ENCODE measurements around the gene LRRC55. TPM values are rescaled to one million over a fixed set of nuclear protein-coding genes. Genes with fewer than 3 reads are reported as not detected.

The LRRC55 gene
- total RNA-seq, 1 donor from 2014 or later: 0.12 TPM

DNA sequence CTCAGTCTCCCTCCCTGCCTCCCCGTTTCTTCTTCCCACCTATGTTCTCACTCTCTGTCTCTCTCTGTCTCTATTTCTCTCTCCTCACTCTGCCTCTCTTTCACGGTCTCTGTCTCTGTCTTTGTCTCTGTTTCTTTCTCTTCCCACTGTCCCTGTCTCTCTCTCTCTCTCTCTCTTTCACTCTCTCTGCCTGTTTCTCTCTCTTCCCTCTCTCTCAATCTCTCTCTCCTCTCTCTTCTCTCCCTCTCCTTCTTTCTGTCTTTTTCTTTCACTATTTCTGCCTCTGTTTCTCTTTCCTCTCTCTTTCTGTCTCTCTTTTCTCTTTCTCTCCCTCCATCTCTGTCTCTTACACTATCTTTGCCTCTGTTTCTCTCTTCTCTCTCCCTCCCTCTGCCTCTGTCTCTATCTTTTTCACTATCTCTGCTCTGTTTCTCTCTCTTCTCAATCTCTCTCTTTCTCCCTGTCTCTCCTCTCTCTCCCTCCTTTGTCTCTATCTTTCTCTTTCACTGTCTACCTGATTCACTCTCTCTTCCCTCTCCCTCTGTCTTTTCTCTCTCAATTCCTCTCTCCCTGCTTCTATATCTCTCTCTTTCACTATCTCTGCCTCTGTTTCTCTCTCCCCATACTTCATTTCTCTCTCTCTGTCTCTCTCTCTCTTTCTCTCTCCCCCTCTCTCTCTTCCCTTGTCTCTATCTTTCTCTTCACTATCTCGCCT is 49.9 kb downstream of the LRRC55 start:
- no peak for TF ChIP-seq CTCF (IDR thresholded peaks at IDR 0.05; ENCODE audit: unreplicated experiment)
- Mint-ChIP-seq H3K4me1 (ENCODE audit: low read depth) (no peaks in the 10 kb centered on the region), H3K27me3 (peaks cover 54% of the 10 kb centered on the region), H3K36me3 (ENCODE audit: insufficient read depth) (no peaks in the 10 kb centered on the region), H3K27ac (no peak overlapping the region), H3K4me3 (ENCODE audit: low read depth) (no peak overlapping the region), H3K9me3 (ENCODE audit: low read depth) (no peaks in the 10 kb centered on the region)
- no peak for DNase-seq (ENCODE audit: low spot score, unreplicated experiment)

DNA sequence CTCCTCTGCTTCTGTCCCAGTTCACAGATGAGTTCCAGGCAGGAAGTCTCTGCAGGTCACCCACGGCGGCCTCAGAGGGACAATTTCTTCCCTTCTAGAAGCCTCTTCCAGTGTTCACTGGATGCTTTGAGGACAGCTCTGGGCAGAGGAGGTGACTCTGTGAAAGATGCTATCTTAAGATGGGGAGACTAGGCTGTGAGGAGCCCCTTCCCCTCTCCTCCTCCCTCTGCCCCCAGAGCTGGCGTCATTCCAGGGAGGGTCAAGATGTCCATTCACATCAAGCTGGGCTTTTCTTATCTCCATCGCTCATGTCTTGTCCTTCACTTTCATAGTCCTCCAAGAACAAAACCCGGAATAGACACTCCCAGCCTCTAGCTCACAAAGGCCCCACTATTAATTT is 51.9 kb downstream of the LRRC55 start:
- Mint-ChIP-seq H3K4me3 (ENCODE audit: low read depth) (no peak overlapping the region), H3K27ac (no peak overlapping the region), H3K9me3 (ENCODE audit: low read depth) (no peaks in the 10 kb centered on the region), H3K4me1 (ENCODE audit: low read depth) (no peaks in the 10 kb centered on the region), H3K27me3 (peaks cover 55% of the 10 kb centered on the region), H3K36me3 (ENCODE audit: insufficient read depth) (no peaks in the 10 kb centered on the region)
- no peak for DNase-seq (ENCODE audit: low spot score, unreplicated experiment)
- no peak for TF ChIP-seq CTCF (IDR thresholded peaks at IDR 0.05; ENCODE audit: unreplicated experiment)

- Mint-ChIP-seq H3K27ac (no peak overlapping the region), H3K4me1 (ENCODE audit: low read depth) (peaks cover 4% of the 10 kb centered on the region), H3K27me3 (peaks cover 40% of the 10 kb centered on the region), H3K4me3 (ENCODE audit: low read depth) (no peak overlapping the region), H3K9me3 (ENCODE audit: low read depth) (no peaks in the 10 kb centered on the region), H3K36me3 (ENCODE audit: insufficient read depth) (no peaks in the 10 kb centered on the region)
- no peak for TF ChIP-seq CTCF (IDR thresholded peaks at IDR 0.05; ENCODE audit: unreplicated experiment)
- DNase-seq (ENCODE audit: low spot score, unreplicated experiment): no peak
Observed at GRCh38 chr11:57235761-57236703, 54.3 kb downstream of the LRRC55 start.

DNA sequence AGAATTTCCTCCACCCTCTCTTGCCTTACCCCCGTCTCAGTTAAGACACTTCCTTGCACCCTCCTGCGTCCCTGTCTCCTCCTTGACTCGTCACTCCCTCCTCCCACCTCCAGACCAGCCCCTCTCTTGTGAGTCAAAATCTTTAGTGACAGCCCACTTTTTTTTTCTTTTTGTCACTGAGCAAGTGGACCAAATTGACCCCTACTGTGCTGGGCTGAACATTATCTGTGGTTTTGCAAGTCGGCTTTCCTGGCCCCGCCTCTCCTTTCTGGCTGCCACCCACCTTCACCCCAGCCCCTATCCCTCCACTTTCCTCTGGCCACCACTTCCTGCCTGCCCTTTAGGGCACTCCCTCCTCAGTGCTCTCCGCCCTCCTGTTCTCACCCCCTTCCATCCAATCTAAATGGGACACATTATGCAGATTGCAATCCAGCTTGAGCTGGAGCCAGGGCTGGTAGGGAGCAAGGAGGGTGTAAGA is 55.5 kb downstream of the LRRC55 start, which contains the start of gene APLNR:
TSS of gene APLNR (minus strand) at position 47 of the 478 bp plus-strand sequence. CDS start 246 bp downstream, outside the sequence.
- TF ChIP-seq CTCF (IDR thresholded peaks at IDR 0.05; ENCODE audit: unreplicated experiment): no peak
- no peak for DNase-seq (ENCODE audit: low spot score, unreplicated experiment)
- Mint-ChIP-seq H3K4me3 (ENCODE audit: low read depth) (no peak within 1 kb of the TSS), H3K27ac (no peak within 1 kb of the TSS), H3K4me1 (ENCODE audit: low read depth) (peaks cover 10% of the 10 kb centered on the region), H3K27me3 (peaks cover 28% of the 10 kb centered on the region), H3K36me3 (ENCODE audit: insufficient read depth) (no peaks in the 10 kb centered on the region), H3K9me3 (ENCODE audit: low read depth) (no peaks in the 10 kb centered on the region)

- Mint-ChIP-seq H3K36me3 (ENCODE audit: insufficient read depth) (no peaks in the 10 kb centered on the region), H3K27me3 (peaks cover 14% of the 10 kb centered on the region), H3K27ac (no peak overlapping the region), H3K4me3 (ENCODE audit: low read depth) (no peak overlapping the region), H3K9me3 (ENCODE audit: low read depth) (no peaks in the 10 kb centered on the region), H3K4me1 (ENCODE audit: low read depth) (peaks cover 12% of the 10 kb centered on the region)
- no peak for TF ChIP-seq CTCF (IDR thresholded peaks at IDR 0.05; ENCODE audit: unreplicated experiment)
- DNase-seq (ENCODE audit: low spot score, unreplicated experiment): no peak
Observed at GRCh38 chr11:57239348-57239747, 57.6 kb downstream of the LRRC55 start.

All from progenitor cell of endocrine pancreas (in vitro differentiated cells).